HepG2 (cell line): ENCODE results near the gene SLC41A3. TPM values are rescaled to one million over a fixed set of nuclear protein-coding genes. Genes with fewer than 3 reads are reported as not detected.

ENCODE experiments used
- ATF5 ChIP-seq: sonication (generic); formaldehyde crosslinking; IDR thresholded peaks from 2 replicates; pipeline ENCODE4 v1.4.0; 2020; ENCODE audit warnings: mild to moderate bottlenecking, low read depth, missing genetic modification reagents
- BORCS8-MEF2B ChIP-seq: sonication (generic); formaldehyde crosslinking; IDR thresholded peaks from 2 replicates; pipeline ENCODE4 v1.8.0; 2022; ENCODE audit warnings: mild to moderate bottlenecking, missing genetic modification reagents
- HINFP ChIP-seq: sonication (generic); formaldehyde crosslinking; IDR thresholded peaks from 2 replicates; pipeline ENCODE4 v1.4.0; 2020; ENCODE audit warnings: low read depth, mild to moderate bottlenecking, missing genetic modification reagents
- KDM6A ChIP-seq: IDR thresholded peaks from 2 replicates; pipeline ENCODE4 v1.6.1; 2016; ENCODE audit warnings: low read depth
- RARA ChIP-seq: IDR thresholded peaks from 2 replicates; pipeline ENCODE4 v1.6.1; 2016; ENCODE audit warnings: missing genetic modification reagents, missing compliant biosample characterization
- SIX4 ChIP-seq: sonication (generic); formaldehyde crosslinking; IDR thresholded peaks from 2 replicates; pipeline ENCODE4 v1.4.0; 2020; ENCODE audit warnings: missing genetic modification reagents
- SP4 ChIP-seq: sonication (generic); formaldehyde crosslinking; IDR thresholded peaks from 2 replicates; pipeline ENCODE4 v1.8.1; 2023; ENCODE audit warnings: mild to moderate bottlenecking, missing genetic modification reagents
- ZBTB10 ChIP-seq: sonication (generic); formaldehyde crosslinking; IDR thresholded peaks from 2 replicates; pipeline ENCODE4 v1.4.0; 2020; ENCODE audit warnings: missing genetic modification reagents, borderline replicate concordance
- ZNF180 ChIP-seq: sonication (generic); formaldehyde crosslinking; IDR thresholded peaks from 2 replicates; pipeline ENCODE4 v1.4.0; 2020; ENCODE audit warnings: low read depth, missing genetic modification reagents, borderline replicate concordance
- ZNF24 ChIP-seq: fragments of 450-650 bp; IDR thresholded peaks from 2 replicates; pipeline ENCODE4 v1.6.1; 2017; ENCODE audit warnings: antibody characterized with exemption, mild to moderate bottlenecking
- ZNF460 ChIP-seq: sonication (generic); formaldehyde crosslinking; IDR thresholded peaks from 2 replicates; pipeline ENCODE4 v1.5.1; 2020; ENCODE audit warnings: missing genetic modification reagents, mild to moderate bottlenecking, borderline replicate concordance
- ZNF660 ChIP-seq: sonication (generic); formaldehyde crosslinking; IDR thresholded peaks from 2 replicates; pipeline ENCODE4 v1.5.1; 2020; ENCODE audit warnings: mild to moderate bottlenecking, low read depth, missing genetic modification reagents, borderline replicate concordance
- polyA plus RNA-seq, 8 experiments: library from polyadenylated mRNA; depleted of rRNA in 3 of 8; stranded (reverse) in 7 of 8; unstranded in 1 of 8; fragments of >200 nt; fragmentation: Illumina TruSeq in 4 of 8; extraction: Trizol in 4 of 8; gene quantifications; 2 replicates each; pipeline versions ENCODE4 v1.2.1 to v1.2.3, GENCODE V29; 2011 to 2016; ENCODE audit warnings: low read depth in 4 of 8, missing spikeins in 1 of 8, mixed read lengths in 1 of 8; ENCODE audit not compliant: insufficient read depth in 1 of 8
- total RNA-seq, 5 experiments: library from RNA; depleted of rRNA; stranded (reverse); fragments of >200 nt; fragmentation: Illumina TruSeq; extraction: Trizol; gene quantifications; 2 replicates each; pipeline ENCODE4 v1.2.3, GENCODE V29; 2016; ENCODE audit warnings: low read depth in 1 of 5
- TF ChIP-seq, protein P1 (sequence below): sonication (generic); formaldehyde crosslinking; IDR thresholded peaks from 2 replicates; pipeline ENCODE4 v1.4.0; 2020; ENCODE audit warnings: missing genetic modification reagents, borderline replicate concordance
- TF ChIP-seq, protein P2 (sequence below): sonication (generic); formaldehyde crosslinking; IDR thresholded peaks from 2 replicates; pipeline ENCODE4 v1.4.0; 2020; ENCODE audit warnings: missing genetic modification reagents, borderline replicate concordance
- TF ChIP-seq, protein P3 (sequence below): sonication (generic); formaldehyde crosslinking; IDR thresholded peaks from 2 replicates; pipeline ENCODE4 v1.4.0; 2020; ENCODE audit warnings: missing genetic modification reagents

SLC41A3 gene
- total and polyA plus RNA-seq, 2 of the 13 experiments (the other 11 are each of a cell fraction or from before 2014, with no cell fraction given), result 26.0 to 71.1 TPM

- TF ChIP-seq HINFP, result no peak
- no peak for TF ChIP-seq ZNF660 (CRISPR knock-in tag)
- TF ChIP-seq SIX4 (CRISPR knock-in tag), result 0 out of 2 replicates have a peak, but pooled peaks have one; percentile 28
- TF ChIP-seq RARA, result no peak
- no peak for TF ChIP-seq ZBTB10
- TF ChIP-seq, protein P1, sequence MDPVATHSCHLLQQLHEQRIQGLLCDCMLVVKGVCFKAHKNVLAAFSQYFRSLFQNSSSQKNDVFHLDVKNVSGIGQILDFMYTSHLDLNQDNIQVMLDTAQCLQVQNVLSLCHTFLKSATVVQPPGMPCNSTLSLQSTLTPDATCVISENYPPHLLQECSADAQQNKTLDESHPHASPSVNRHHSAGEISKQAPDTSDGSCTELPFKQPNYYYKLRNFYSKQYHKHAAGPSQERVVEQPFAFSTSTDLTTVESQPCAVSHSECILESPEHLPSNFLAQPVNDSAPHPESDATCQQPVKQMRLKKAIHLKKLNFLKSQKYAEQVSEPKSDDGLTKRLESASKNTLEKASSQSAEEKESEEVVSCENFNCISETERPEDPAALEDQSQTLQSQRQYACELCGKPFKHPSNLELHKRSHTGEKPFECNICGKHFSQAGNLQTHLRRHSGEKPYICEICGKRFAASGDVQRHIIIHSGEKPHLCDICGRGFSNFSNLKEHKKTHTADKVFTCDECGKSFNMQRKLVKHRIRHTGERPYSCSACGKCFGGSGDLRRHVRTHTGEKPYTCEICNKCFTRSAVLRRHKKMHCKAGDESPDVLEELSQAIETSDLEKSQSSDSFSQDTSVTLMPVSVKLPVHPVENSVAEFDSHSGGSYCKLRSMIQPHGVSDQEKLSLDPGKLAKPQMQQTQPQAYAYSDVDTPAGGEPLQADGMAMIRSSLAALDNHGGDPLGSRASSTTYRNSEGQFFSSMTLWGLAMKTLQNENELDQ (CRISPR knock-in tag), result no peak
- TF ChIP-seq, protein P2, sequence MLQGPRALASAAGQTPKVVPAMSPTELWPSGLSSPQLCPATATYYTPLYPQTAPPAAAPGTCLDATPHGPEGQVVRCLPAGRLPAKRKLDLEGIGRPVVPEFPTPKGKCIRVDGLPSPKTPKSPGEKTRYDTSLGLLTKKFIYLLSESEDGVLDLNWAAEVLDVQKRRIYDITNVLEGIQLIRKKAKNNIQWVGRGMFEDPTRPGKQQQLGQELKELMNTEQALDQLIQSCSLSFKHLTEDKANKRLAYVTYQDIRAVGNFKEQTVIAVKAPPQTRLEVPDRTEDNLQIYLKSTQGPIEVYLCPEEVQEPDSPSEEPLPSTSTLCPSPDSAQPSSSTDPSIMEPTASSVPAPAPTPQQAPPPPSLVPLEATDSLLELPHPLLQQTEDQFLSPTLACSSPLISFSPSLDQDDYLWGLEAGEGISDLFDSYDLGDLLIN (CRISPR knock-in tag), result no peak
- TF ChIP-seq ZNF180 (CRISPR knock-in tag), result no peak
- TF ChIP-seq ATF5 (CRISPR knock-in tag), result no peak
- no peak for TF ChIP-seq ZNF24
- no peak for TF ChIP-seq ZNF460 (CRISPR knock-in tag)
- TF ChIP-seq BORCS8-MEF2B (CRISPR knock-in tag), result peak; percentile 79
- TF ChIP-seq SP4 (CRISPR knock-in tag), result peak; percentile 64; the same call in 1 of the 2 replicates
- TF ChIP-seq, protein P3, sequence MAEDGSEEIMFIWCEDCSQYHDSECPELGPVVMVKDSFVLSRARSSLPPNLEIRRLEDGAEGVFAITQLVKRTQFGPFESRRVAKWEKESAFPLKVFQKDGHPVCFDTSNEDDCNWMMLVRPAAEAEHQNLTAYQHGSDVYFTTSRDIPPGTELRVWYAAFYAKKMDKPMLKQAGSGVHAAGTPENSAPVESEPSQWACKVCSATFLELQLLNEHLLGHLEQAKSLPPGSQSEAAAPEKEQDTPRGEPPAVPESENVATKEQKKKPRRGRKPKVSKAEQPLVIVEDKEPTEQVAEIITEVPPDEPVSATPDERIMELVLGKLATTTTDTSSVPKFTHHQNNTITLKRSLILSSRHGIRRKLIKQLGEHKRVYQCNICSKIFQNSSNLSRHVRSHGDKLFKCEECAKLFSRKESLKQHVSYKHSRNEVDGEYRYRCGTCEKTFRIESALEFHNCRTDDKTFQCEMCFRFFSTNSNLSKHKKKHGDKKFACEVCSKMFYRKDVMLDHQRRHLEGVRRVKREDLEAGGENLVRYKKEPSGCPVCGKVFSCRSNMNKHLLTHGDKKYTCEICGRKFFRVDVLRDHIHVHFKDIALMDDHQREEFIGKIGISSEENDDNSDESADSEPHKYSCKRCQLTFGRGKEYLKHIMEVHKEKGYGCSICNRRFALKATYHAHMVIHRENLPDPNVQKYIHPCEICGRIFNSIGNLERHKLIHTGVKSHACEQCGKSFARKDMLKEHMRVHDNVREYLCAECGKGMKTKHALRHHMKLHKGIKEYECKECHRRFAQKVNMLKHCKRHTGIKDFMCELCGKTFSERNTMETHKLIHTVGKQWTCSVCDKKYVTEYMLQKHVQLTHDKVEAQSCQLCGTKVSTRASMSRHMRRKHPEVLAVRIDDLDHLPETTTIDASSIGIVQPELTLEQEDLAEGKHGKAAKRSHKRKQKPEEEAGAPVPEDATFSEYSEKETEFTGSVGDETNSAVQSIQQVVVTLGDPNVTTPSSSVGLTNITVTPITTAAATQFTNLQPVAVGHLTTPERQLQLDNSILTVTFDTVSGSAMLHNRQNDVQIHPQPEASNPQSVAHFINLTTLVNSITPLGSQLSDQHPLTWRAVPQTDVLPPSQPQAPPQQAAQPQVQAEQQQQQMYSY, result no peak
- no peak for TF ChIP-seq KDM6A (CRISPR knock-in tag)
Observed at GRCh38 chr3:125990253-125990970, 93.5 kb downstream of the SLC41A3 start (continued).
